GM18951 (cell line): ENCODE data around the gene ANO9.
"Not testable (repeated sequence)": the region's sequence is repeated elsewhere in the genome, so short reads cannot be mapped to it uniquely, and the experiment has no call there.

Source experiments
- POLR2A ChIP-seq: IDR thresholded peaks from 4 replicates; pipeline ENCODE4 v1.6.1; 2011; ENCODE audit warnings: mild to moderate bottlenecking; ENCODE audit not compliant: insufficient read length, insufficient read depth; ENCODE audit errors: extremely low read depth
- in situ Hi-C: fragments of 300-500 bp; cut with MboI; formaldehyde crosslinking; loops from one replicate; pipeline ENCODE4 v1.12.0; 2022; ENCODE audit warnings: low sequenced_read_pairs, mixed read lengths, inconsistent platforms; ENCODE audit not compliant: unreplicated experiment

The ANO9 gene

GRCh38 chr11:441043-441417 is 781 bp downstream of the ANO9 start:
- in situ Hi-C loops = no loop called here
- TF ChIP-seq POLR2A = no peak

GRCh38 chr11:440065-441042 is 1.5 kb downstream of the ANO9 start:
- in situ Hi-C loops = no loop called here
- no peak for TF ChIP-seq POLR2A

GRCh38 chr11:439315-440064 is 2.3 kb downstream of the ANO9 start:
- in situ Hi-C loops = no loop called here
- no peak for TF ChIP-seq POLR2A

- no peak for TF ChIP-seq POLR2A
- in situ Hi-C loops = no loop called here
Observed at GRCh38 chr11:438101-438844, 3.5 kb downstream of the ANO9 start.

GRCh38 chr11:437228-437870 is 4.5 kb downstream of the ANO9 start:
- no peak for TF ChIP-seq POLR2A
- in situ Hi-C loops = no loop called here

GRCh38 chr11:434999-435740 is 6.6 kb downstream of the ANO9 start:
- in situ Hi-C loops = not testable (repeated sequence)

GRCh38 chr11:434496-434895 is 7.3 kb downstream of the ANO9 start:
- no peak for TF ChIP-seq POLR2A
- in situ Hi-C loops = no loop called here

GRCh38 chr11:433641-434040 is 8.2 kb downstream of the ANO9 start:
- in situ Hi-C loops = no loop called here
- TF ChIP-seq POLR2A = no peak

- no peak for TF ChIP-seq POLR2A
- in situ Hi-C loops = no loop called here
Observed at GRCh38 chr11:433111-433510, 8.7 kb downstream of the ANO9 start.

GRCh38 chr11:432501-433100 is 9.2 kb downstream of the ANO9 start:
- in situ Hi-C loops = no loop called here
- no peak for TF ChIP-seq POLR2A

GRCh38 chr11:431921-432320 is 9.9 kb downstream of the ANO9 start:
- in situ Hi-C loops = no loop called here
- no peak for TF ChIP-seq POLR2A

GRCh38 chr11:429931-430456 is 11.8 kb downstream of the ANO9 start:
- TF ChIP-seq POLR2A = no peak
- in situ Hi-C loops = no loop called here
